ENCODE results near the gene SPTBN1.

Gene SPTBN1

DNA sequence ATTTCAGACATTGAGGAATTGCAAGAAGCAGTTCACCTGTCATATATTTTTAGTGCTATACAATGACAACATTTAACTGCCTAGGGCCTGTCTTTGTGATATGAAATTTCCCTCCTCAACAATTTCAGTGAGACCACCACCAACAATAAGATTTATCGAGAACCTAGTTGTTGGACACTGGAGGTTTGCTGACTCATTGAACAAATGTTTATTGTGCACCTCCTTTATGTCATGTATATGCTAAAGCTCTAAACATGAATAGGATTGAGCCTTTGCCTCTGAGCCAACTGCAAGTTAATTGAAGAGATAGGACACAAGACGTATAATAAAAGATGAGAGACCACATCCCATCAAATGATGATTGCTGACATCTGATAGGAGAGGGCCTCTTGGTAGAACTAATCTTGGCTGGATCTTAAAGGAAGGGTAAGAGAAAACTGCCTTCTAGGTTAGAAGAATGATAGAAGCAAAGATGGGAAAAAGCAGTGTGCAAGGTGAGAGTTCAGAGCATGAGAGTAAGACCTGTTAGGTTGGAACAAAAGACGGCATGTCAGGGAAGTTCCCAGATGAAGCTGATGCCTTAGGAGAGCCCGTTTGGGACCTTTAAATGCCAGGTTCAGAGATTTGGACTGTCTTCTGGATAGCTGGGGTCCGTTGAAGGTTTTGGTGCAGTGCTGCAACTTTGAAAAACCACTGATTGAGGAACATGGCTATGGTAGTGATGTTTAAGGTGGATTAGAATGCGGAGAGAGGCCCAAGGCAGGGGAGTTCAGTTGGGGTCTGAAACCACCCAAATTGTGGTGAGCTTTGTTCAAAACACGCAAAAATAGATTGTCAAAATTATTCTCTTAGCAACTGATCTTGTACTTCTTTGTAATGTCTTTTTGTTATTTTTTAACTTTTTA is 134.3 kb downstream of the SPTBN1 start:
- DNase-seq (ENCODE audit: low read depth): no peak

GRCh38 chr2:54591551-54591950 is 135.4 kb downstream of the SPTBN1 start:
- DNase-seq (ENCODE audit: low read depth): no peak

GRCh38 chr2:54593249-54593648 is 137.1 kb downstream of the SPTBN1 start:
- DNase-seq (ENCODE audit: low read depth): no peak

GRCh38 chr2:54594048-54594447 is 137.9 kb downstream of the SPTBN1 start:
- no peak for DNase-seq (ENCODE audit: low read depth)

DNA sequence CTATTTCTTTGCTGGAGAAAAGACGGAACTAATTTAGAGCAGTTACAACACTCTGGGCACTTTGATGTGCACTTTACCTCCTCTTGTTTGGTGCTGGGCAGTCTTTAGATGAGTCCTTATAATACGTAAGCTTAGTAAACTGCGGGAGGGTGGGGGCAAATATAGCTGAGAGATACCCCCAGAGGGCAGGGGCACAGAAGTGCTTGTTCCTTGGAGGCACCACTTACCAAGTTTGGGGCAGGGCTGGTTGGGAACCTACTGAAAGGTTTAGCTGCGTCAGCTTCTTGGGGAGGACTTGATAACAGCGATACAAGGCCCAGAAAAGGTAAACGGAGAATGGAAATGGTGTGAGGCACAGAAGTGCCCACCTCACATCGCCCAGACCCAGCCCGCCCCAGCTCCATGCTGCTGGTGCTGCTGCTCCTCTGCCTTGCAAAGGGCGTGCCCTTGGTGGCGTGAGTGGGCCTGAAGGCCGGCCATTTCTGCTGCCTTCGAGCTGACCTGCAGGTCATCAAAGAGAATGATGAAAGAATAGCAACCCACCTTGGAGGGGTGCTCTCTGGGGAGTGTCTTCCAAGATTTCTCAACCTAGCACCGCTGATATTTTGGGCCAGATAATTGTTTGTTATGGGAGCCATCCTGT is 139.2 kb downstream of the SPTBN1 start:
- no peak for DNase-seq (ENCODE audit: low read depth)

DNA sequence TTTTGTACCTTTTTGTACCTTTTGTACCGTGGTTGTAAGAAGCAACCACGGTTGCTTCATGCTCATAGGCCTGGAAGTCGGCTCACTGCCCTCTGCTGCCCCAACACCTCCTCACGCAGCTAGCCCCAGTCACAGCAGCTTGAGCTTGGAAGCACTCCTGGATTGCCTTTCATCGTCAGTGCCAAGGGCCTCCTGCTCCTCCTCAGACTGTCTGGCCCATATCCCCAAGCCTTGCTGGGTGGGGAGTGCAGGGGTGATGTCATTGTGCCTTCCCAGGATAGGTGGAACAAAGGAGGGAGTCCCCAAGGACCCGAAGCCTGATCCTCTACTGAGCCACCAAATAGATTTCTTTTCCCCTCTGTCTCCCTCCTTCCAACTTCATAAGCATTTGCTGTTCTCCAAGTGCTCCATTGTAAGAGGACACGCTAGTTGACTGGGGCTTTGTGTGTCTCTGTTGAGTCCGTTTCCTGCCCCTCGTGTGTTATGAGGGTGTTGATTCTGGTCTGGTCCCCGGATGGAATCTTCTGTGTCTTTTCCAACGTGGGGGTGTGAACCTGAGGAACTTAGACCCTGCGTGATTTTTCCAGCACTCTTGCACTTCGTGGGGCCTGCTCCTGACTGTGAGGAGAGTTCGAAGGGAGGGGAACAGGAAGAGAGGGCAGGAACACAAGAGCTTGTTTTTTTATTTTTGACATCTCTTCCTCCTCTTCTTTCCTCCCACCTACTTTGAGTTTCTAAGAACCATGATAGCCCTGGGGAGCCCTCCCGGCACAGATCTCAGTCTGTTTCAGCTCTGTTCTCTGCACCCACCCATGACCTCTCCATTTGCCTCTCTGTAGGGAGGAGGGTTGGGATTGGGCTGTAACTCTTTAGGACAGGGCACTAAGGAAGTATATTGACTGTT is 140.1 kb downstream of the SPTBN1 start:
- no peak for DNase-seq (ENCODE audit: low read depth)

GRCh38 chr2:54597153-54597848 is 141.2 kb downstream of the SPTBN1 start:
- DNase-seq (ENCODE audit: low read depth): no peak

DNA sequence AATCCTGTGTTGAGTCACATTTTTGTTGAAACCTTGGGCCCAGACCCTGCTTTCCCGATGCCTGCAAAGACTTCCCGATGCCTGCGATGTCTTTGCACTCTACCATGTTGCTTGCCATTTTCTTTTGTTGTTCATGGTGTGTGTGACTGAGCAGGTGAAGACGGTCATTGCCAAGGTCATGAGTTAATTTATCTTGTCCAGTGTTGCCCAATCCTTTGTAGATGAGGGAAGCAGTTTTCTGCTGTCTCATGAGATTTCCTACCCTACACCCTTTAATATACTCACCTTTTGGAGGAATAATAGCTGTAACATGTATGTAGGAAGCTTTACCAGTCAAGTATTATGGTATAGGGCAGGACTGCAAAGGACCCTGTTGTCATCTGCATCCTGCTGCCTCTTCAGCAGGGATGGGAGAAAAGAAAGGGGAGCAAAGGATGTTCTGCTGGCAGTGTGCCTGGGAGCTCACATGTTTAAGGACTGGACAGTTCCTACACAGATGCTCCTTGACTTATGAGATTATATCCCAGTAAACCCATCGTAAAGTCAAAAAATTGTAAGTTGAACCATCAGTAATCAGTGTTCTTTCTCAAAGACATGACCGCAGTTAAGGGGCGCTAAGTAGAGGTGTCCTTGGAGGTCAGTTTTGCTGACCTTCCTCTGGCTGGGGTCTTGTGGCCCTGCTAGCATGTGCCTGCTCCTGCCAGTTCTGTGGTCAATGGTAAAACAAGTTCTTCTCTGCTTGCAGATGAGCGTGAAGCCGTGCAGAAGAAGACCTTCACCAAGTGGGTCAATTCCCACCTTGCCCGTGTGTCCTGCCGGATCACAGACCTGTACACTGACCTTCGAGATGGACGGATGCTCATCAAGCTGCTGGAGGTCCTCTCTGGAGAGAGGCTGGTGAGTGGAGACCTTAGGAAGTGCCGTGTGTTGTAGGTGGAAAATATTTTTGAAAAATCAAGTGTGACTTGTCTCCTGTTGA is 142.5 kb downstream of the SPTBN1 start:
- DNase-seq (ENCODE audit: low read depth): peak; percentile 44

DNA sequence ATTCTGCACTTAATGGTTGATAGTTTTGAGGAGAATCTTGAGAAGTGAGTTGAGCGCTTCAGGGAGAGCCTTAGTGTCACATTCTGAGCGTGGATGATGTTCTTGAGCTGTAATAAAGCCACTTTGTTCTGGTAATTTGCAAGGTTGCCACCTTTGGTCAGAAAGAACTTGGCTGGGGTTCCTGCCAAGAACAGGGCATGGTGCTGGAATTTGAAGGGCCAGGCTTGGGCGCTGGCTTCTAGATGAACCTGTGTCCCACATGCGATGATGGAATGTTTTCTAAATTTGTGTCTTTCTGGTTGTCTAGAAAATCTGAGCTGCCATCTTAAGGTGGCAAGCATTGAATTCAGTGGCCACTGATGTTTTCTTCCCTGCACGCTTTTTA is 143.2 kb downstream of the SPTBN1 start:
- no peak for DNase-seq (ENCODE audit: low read depth)

DNA sequence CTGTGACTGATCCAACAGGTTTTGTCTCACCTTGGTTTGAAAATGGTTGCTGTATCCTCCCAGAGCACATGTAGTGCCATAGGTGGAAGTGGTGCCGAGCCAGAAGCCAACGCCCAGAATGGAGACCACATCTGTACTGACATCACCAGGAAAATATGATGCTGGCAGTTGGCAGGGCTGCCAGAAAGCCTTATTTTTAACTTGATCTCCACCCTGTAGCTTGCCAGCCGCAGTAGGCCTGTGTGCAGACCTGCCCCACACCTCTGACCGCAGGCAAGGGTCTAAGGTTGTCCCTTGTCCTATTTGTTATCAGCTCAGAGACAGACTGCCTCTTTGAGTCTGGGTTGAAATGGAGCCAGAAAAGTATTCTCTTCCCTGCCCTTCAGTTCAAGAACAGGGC is 143.8 kb downstream of the SPTBN1 start:
- no peak for DNase-seq (ENCODE audit: low read depth)

DNA sequence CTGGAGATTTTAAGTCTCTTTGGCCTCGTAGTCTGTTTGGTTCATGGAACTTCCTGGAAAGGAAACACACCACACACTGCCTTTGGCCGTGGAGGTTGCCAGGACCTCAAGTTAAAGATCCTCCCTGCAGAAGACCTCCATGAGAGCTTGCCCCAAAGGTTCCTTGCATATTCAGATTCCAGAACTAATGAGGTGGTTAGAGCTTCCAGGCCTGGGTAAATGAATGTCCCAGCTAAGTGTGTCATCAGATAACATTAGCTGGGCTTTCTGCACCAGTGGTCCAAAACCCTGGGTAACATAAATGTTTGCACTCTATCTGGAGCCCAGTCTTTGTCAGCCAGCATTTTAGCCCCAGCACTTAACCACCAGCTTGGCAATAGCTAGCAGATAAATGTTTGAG is 145.2 kb downstream of the SPTBN1 start:
- DNase-seq (ENCODE audit: low read depth): peak; percentile 52

DNA sequence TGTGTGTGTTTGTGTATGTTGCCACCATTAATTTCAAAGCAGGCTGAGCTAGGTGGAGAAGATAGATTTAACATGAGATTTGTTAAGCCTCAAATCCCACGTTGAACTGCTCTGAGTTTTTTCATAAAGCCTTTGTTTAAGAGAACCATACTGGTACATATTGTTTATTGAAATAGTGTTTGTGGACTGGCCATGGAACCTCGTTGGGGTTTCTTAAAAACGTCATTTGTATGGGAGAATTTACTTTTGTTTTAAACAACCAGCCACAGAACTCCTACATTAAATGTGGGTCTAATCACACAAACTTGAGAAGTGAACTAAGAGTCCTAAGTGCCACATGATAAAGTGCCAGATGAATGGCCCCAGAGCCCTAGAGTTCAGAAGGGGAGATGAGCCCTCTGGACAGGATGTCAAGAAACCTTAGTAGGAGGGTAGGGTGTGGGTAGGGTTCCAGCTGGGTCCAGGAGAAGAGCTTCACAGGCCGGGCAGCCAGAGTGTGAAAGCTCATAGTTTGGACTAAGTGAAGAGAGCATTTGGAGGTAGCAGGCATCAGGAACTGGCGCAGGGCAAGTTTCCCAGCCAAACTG is 146.7 kb downstream of the SPTBN1 start:
- DNase-seq (ENCODE audit: low read depth): no peak

DNA sequence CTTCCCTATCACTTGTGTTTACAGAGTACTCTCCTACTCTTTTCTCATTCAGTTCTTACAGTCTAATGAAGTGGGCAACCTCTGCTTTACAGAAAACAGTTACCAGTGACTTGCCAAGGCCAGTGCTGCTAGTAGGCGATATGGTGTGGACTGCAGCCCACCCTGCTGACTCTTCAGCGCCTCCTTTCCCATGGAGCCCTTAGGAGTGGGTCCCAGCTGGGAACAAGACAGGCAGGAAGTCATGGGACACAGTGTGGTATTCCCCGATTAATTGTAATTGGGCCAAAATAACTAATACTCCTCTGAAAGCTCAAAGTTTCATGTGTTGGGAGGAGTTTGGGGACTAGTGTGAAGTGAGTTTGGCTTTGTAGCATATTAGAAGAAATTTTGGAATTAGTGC is 147.2 kb downstream of the SPTBN1 start:
- DNase-seq (ENCODE audit: low read depth): peak; percentile 34

DNA sequence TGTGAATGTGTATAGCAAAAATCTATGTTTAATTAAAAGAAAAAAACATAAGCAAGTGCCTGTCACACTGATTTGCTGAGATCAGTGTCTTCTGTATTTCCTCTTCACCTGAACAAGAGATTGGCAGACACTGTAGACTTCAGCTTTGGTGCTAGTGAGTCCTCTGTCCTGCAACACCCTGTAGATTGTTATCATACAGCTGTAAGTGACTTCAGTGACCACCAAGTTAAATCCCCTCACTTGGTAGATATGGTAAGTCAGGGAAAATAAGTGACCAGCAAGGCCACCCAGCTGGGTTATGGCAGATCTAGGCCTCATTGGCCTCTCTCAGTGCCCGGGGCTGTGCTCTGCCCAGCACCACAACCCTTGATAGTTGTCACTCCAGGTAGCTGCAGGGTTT is 147.7 kb downstream of the SPTBN1 start:
- DNase-seq (ENCODE audit: low read depth): no peak

DNA sequence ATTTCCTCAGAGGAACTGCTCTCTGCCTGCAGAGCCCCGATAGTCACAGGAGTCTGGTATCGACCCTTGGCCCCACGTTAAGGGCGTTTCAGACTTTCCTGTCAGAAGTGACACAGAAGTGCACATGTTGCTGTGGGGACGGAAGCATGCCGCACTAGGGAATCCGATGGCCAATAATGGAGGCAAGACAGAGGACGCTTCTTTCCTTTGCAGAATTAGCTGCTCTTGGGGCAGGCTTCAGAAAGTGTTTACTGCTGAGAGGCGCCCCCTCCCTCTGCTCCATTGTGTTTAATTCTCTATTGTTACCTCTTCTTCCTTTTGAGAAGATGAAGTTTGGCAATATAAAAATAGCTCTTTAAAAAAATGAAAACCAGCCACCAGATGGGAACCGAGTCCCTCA is 148.7 kb downstream of the SPTBN1 start:
- no peak for DNase-seq (ENCODE audit: low read depth)

DNA sequence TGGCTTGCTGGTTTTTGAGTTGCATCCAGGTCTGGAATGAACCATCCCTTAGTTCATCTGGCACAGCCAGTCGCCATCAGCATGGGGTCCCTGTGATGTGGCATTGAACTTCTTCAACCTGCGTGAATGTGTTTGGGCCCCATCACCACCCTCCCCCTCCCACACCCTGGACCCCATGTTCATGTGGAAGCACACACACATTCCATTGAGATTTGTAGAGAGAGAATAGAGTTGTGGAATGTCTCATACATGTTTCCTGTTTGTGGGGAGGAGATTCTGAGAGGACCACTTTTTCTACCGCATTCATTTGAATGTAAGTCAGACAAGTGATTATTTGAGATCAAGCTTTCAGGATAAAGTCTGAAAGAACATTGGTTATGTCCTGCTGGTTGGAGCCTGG is 149.7 kb downstream of the SPTBN1 start:
- peak; percentile 57 for DNase-seq (ENCODE audit: low read depth)

GRCh38 chr2:54606393-54606958 is 150.3 kb downstream of the SPTBN1 start:
- no peak for DNase-seq (ENCODE audit: low read depth)

- no peak for DNase-seq (ENCODE audit: low read depth)
These were observed 152.1 kb downstream of the SPTBN1 start for GRCh38 chr2:54608224-54608623.

GRCh38 chr2:54609241-54609640 is 153.1 kb downstream of the SPTBN1 start:
- no peak for DNase-seq (ENCODE audit: low read depth)

GRCh38 chr2:54609647-54610046 is 153.5 kb downstream of the SPTBN1 start:
- no peak for DNase-seq (ENCODE audit: low read depth)

All from EH (cell line).